Stomach (tissue), 4 donors: ENCODE measurements around the gene ABLIM2.

Source experiments
- EP300 ChIP-seq: sonication (generic); formaldehyde crosslinking; IDR thresholded peaks from one replicate; pipeline ENCODE4 v1.6.1; 2017; ENCODE audit warnings: antibody characterized with exemption
- POLR2A ChIP-seq, 4 donors: fragments of 450-650 bp; IDR thresholded peaks; one replicate each; pipeline ENCODE4 v1.6.1; 2016; ENCODE audit warnings: antibody characterized with exemption in 4 of 4, control low read depth in 2 of 4, mild to moderate bottlenecking in 1 of 4, moderate library complexity in 1 of 4

GRCh38 chr4:8146157-8146556 lies 12.5 kb downstream of the ABLIM2 start:
- TF ChIP-seq POLR2A (IDR thresholded peaks at IDR 0.05) (no peak), EP300 (no peak)
